ENCODE data around the gene CARD16. TPM values are rescaled to one million over a fixed set of nuclear protein-coding genes. Genes with fewer than 3 reads are reported as not detected.
"Not testable (repeated sequence)": the region's sequence is repeated elsewhere in the genome, so short reads cannot be mapped to it uniquely, and the experiment has no call there.

CARD16 gene
- total RNA-seq, 2 experiments from 2014 or later: 5.9 to 9.2 TPM

DNA sequence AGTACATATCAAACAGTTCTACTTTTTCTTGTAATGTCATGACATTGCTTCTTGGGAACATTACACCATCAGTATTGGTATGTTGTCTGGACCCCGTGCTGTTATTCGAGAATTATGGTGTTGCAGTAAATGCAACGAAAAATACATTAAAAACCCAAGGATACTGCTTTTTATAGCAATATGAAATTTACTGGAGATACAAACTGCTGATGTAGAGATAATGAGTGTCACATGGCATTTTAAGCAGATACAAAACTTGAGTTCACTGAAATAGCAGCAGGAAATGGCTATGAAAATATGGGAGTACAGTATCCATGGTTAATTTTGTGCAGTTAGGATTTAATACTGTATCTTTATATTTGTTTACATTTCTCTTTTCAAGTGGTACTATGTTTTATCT, 7.4 kb upstream of the CARD16 start:
- POLR2A ChIA-PET: no interaction called here
- CTCF ChIA-PET: no interaction called here

DNA sequence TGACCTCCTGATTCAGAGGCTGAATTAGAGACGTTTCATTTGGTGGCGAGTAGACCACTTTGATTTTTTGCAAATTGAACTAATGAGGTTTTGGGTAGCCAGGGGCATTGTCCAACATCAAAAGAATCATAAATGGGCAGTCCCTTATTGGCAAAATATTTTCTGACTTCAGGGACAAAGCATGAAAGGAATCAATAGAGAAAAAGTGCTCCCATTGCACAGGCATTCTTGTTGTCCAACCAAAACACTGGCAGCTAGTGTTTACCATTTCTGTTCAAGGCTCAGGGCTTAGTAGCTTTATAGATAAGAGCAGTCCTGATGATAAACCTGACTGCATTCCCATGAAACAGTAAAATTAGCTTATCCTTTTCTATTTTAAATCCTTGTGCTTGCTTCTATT, 6.4 kb upstream of the CARD16 start:
- POLR2A ChIA-PET: no interaction called here
- CTCF ChIA-PET: no interaction called here

DNA sequence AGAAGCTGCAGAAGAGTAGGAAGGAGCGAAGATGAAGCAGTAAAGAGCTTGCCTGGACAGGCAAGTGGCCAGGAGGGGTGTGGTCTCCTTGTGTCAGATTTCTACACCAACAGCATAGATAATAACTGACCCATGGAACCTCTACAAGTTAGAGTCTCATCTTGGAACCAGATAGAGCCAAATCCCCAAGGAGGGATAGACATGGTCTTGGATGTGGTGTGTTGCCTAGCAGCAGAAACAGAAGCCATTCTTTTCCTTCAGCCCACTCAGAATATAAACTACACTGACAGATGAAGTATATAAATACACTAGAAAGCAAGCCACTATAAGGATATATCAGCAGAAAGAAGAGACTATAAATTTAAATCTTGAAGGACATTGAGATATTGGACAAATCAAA, 4.3 kb upstream of the CARD16 start:
- ChIA-PET POLR2A (no interaction called here), CTCF (interaction anchor here (1.8 kb wide), 1 partner anchor 14 kb away, joined by 3 read pairs; no protein-coding TSS in a partner anchor)

DNA sequence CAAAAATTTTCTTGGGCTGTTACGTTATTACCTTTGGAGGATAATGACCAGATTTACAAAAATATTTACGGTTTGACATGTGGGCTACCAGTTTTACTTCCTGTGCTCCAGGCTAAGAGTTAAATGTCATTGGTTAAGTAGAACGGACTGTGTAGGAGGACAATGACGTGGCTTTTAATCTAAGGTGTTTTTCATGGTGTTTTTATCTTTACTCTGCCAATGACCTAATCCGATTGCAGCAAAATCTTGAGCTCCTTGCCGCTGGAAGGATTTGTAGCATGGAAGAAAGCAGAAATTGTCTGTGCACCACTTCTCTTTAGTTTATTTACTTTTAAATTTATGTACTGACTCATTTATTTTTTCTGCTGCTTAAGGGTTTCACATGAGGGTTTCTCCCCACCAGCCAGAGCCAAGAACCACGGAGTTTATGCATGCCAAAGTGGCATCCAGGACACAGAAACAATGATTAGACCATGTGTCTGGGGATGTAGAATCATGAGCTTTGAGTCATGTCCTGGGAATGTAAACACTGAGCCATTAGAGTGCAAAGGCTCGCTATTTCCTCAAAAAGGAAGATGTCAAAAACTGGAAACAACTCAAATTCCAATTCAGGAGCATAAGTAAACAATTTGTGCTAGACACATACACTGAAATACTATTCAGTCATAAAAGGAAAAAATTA, 1.9 kb upstream of the CARD16 start:
- ChIA-PET POLR2A (no interaction called here), CTCF (no interaction called here)

DNA sequence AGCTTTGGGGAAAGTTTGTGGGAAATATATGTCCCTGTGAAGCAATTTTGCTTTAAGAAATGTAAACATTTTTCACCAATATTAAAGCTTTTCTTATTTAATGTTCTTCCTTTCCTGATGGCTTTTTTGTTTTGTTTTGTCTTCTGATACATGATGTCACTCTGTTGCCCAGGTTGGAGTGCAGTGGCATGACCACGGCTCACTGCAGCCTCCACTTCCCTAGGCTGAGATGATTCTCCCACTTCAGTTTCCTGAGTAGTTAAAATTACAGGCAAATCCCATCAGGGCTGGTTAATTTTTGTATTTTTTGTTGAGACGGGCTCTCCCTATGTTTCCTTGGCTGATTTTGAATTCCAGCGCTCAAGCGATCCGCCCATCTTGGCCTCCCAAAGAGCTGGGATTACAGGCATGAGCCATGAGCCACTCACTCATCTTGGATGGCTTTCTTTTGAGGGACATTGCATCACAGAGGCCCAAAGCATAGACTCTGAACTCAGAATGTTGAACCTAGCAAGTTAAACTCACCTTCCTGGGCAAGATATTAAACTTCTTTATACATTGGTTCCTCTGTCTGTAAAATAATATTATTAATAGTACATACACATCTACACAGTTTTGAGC, 651 bp upstream of the CARD16 start:
- ChIA-PET POLR2A (no interaction called here), CTCF (interaction anchor here (0.5 kb wide), 1 partner anchor 43 kb away, joined by 3 read pairs; no protein-coding TSS in a partner anchor)

DNA sequence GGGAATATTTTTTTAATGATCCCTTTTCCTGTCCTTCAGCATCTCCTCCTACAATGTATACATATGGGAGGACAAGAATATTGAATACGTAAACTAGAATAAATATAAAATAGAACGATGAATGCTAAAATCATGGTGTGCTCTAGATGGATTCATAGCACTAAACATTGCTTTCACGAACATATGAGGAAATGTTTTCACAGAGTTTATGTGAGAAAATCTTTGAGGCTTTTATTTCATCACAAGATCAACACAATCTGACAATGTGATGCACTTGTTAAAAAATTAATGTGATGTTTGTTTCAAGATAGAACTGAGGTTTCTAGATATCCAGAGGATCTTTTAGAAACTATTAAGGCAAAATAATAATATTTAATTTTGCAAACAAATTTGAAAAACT, 3.0 kb downstream of the CARD16 start:
- ChIA-PET CTCF (no interaction called here), POLR2A (no interaction called here)

DNA sequence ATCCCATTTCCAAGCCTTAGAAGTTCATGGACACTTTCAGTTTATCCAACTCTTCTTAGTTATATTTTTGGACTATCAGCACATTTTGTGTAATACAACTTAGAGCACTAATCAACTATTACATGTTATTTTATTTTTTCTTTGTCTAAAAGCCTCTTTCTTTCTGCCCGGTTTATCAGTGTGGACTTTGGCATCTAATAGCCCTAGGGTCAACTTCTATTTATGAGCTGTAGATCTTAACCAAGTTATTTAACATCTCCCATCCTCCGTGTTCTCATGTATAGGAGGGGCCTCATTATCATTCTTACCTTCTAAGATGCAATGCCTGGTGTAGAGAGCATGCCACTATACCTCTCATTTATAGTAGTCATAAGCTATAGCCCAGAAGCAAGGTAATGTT, 4.4 kb downstream of the CARD16 start:
- ChIA-PET CTCF (no interaction called here), POLR2A (no interaction called here)

DNA sequence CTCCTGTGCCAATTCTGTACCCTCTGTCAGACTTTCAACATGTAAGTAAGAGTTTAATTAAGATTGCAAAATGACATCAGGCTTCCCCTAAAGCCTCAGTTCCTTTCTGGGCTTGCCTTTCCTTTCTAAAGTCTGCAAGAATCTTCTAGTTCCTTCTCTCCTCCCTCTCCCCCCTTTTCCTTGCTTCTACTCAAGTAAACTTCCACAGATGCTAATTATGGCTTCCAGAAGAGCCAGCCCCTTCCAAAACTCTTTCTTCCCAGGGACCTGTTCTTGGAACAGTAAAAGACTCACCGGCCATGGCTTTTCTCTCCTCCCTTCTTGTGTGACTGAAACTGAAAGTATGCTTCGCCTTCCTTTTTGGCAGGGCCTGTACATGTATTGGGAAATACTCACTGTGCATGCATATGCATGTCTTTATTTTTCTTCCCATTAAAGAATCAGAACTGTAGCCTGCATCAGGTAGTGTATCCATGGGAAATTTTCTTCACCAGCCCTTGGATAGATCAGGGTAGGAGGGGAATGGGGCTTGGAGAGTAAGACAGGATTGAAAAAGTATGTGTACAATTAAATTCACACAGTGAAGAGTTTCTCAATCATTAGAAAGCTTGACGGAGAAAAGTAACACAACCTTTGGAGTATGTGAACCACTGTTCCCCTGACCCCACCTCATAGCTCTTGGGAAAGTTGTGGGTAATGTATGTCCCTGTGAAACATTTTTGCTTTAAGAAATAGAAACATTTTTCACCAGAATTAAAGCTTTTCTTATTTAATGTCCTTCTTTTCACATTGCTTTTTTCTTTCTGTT, 10.1 kb downstream of the CARD16 start, which contains the start of gene CASP1:
Gene CASP1, minus strand, starts transcription at position 332 of the 808 bp plus-strand sequence. Its CDS starts 31 bp downstream, at position 301.
- CTCF ChIA-PET: interaction anchor here (0.6 to 0.8 kb wide), 2 partner anchors 14 to 86 kb away, joined by 3 read pairs; no protein-coding TSS in a partner anchor
- POLR2A ChIA-PET: interaction anchor here (0.6 kb wide), 1 partner anchor 68 kb away, joined by 3 read pairs; no protein-coding TSS in a partner anchor

DNA sequence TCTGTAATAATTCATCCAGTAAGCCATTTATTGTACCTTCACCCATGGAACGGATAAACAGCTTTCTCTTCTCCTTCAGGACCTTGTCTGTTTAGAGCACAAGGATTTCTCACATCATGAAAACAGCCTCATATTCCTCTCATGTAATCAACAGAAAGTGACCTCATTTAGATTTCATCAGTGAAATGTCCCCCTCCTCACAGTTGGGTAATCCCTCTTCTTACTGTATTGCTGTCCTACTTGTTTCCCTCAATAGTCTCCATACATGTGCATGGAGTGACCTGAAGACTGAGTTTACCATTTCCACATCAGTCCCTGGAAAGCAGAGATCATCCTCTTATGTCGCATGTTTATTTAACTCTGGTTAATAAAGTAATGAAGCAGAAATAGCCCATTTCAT, 10.7 kb downstream of the CARD16 start:
- POLR2A ChIA-PET: not testable (repeated sequence)
- CTCF ChIA-PET: interaction anchor here (1.0 kb wide), 1 partner anchor 30 kb away, joined by 3 read pairs; no protein-coding TSS in a partner anchor

DNA sequence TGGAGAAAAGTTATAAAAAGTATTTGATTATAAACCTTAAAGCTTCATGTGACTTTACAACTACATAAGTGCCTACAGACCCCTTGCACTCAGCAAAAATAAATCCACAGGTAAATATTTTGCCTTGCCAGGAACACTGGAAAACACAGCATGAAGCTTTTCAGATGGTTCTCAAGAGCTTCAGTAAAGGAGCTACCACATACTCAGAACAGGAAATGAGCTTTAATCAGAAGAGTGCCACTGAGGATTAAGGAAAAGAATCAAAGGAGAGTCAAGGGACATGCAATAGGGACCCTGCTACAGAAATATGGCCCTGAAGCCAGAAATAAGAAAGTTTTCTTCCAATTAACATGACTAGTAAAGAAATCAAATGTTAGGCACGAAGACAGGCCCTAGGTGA, 11.4 kb downstream of the CARD16 start:
- POLR2A ChIA-PET: interaction anchor here (0.7 kb wide), 1 partner anchor 166 kb away, joined by 3 read pairs; no protein-coding TSS in a partner anchor
- CTCF ChIA-PET: interaction anchor here (1.0 kb wide), 1 partner anchor 31 kb away, joined by 3 read pairs; no protein-coding TSS in a partner anchor

DNA sequence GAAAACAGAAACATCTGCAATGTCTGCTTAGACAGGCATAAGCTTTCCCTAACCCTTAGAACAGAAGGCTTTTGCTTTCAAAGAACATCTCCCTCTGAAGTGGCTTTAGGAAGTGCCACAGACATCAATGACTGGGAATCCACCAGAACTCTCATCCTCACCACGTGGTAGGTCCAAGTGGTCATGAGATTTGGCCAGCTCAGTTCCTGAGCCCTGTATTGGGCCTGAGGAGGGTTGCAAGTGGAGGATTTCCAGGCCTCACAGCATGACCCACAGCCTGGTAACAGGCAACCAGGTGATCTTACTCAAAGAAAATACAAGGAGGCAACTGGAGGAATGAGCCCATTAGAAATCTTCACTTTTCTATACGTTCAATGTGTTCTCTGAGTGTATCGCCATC, 11.8 kb downstream of the CARD16 start:
- ChIA-PET POLR2A (interaction anchor here (0.7 kb wide), 1 partner anchor 166 kb away, joined by 3 read pairs; no protein-coding TSS in a partner anchor), CTCF (interaction anchor here (1.0 kb wide), 1 partner anchor 31 kb away, joined by 3 read pairs; no protein-coding TSS in a partner anchor)

DNA sequence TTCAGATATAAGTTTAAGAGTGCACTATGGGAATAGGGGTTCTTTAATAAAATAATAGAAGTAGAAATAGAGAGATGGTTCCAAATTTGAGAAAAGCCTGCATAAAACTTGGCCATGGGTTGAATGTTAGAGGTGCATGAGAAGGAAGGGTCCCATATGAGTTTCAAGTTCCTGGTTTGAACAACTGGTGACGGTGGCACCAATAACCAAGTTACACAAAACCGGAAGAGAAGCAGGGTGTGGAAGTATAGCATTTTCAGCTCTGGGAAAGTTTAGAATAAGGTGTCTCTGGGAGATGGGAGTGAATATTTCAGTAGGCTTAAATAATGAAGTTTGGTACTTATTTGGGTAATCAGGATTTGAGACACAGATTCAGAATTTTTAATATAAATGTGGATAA, 12.6 kb downstream of the CARD16 start:
- ChIA-PET POLR2A (no interaction called here), CTCF (no interaction called here)

DNA sequence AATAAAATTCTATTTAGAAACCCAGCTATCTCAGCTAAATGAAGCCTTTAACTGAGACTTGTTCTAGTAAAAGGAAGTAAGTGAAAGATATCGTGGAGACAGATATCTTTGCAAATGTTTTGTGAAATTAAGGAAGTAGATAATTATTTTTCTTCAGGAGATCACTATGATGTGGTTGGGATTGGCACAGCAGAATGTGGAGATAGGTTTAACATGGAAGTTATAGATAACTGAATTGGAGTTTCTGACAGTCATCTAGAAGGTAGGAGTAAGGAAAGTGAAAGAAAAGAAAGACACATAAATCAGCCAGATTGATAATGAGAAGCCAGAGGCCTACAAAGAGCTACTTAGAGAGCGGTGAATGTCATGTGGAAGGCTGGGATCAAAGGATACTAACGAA, 17.5 kb downstream of the CARD16 start:
- CTCF ChIA-PET: no interaction called here
- POLR2A ChIA-PET: no interaction called here

DNA sequence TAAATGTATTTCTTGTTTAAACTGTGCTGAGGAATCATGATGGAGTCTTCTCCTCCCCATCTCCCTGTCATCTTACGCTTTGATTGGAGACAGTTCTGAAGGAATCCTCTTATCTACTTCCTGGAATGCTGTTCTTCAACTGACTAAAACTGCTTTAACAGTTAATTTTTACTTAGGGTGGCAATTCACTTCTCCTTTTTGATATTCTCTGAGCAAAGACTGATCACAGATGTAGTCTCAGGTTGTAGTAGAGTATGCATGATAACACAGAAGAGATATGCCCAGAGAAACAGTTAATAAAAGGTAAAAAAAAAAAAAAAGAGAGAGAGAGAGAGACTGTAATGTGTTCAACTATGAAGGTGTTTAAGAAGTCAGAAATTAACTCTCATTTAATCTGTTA, 20.7 kb downstream of the CARD16 start:
- ChIA-PET POLR2A (no interaction called here), CTCF (no interaction called here)

DNA sequence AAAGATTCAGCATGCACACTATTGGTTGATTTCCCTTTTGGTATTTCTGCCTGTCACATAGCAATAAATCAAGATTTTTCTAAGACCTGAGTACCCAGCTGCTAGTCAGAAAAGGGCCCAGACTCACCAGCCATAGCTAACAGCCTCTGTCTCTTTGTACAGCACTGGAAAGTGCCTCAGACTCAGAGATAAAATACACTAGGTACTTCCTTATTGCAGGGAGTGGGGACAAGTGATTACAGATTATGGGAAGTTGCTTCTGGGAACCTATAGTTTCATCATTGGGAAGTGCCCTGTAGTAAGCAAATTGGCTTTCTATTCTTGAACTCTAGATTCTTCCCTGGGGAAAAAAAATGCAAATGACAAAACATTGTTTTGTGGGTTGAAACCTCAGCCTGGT, 22.1 kb downstream of the CARD16 start, which contains the start of gene CASP5:
Gene CASP5, minus strand, starts transcription at position 166 of the 400 bp plus-strand sequence. Its CDS starts 32 bp downstream, at position 134.
- CTCF ChIA-PET: no interaction called here
- POLR2A ChIA-PET: no interaction called here

DNA sequence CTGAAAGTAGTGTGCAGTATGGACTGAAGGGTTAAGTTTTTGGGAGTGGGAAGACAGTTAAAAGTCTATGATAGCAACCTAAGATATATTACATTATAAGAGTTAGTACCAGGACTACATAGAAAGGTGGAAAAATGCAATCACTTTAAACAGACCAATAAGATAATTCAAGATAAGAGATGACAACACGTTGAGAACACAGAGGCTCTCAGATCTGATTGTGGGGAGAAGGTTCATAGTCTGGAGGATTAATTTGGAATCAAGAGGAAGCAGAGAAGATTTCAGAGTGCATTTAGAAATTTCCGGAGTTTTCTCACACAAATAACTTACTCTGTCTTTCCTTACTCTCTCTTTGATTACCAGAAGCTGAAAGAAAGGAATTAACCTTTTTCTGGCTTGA, 22.6 kb downstream of the CARD16 start:
- POLR2A ChIA-PET: no interaction called here

DNA sequence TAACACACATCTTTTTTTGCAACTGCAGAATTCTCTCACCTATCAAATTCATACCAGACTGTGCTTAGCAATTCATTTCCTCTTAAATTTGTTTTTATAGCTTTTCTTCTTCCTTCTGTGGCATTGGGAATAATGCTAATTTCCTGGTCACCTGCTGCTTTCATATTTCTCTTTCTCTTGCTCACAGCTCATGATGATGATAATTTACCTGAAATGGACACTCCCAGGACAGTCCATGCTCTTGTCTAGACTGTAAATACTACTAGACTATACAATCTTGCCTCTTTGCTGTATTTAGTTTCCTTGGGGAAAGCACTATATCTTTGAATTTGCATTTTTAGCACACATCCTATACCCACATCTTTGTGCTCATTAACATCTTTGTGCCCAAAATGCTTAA, 37.7 kb downstream of the CARD16 start:
- CTCF ChIA-PET: no interaction called here
- POLR2A ChIA-PET: no interaction called here

More for the DNA sequence above, 22.6 kb downstream of the CARD16 start:
- CTCF ChIA-PET: no interaction called here

DNA sequence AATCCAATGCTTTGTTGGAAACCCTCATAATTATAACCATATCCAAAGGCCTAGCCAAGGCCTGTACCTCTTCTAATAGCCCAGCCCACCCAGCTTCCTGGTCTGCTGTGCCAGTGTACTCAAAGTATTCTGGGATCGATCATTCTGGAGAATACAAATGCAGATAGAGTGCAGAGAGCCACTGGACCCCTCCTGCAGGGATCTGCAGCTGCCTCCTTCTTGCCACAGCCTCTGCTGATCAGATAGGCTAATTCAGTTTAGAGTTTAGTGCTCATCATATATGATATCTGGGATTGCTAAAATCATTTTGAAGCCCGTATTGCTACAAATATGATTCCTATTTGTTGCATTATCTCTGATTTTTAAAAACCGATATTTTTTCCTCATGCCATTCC, 39.7 kb downstream of the CARD16 start:
- POLR2A ChIA-PET: no interaction called here
- CTCF ChIA-PET: no interaction called here

DNA sequence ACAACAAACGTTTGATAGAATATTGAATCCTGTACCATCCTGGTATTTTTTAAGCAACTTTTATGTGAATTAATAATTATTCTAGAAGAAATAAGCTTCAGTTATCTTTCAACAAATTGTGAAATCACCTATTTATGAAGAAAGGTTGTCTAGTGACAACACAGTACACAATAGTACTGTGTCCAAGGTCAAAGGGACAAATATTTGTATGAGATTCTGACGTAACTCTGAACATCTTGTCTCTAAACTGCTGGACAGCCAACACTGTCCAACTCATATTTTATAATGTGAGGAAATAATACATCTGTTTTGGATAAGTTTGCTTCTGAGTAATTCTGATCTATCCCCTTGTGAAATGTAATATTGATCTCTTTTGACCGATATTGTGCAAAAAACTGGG, 41.1 kb downstream of the CARD16 start:
- CTCF ChIA-PET: no interaction called here
- POLR2A ChIA-PET: no interaction called here

DNA sequence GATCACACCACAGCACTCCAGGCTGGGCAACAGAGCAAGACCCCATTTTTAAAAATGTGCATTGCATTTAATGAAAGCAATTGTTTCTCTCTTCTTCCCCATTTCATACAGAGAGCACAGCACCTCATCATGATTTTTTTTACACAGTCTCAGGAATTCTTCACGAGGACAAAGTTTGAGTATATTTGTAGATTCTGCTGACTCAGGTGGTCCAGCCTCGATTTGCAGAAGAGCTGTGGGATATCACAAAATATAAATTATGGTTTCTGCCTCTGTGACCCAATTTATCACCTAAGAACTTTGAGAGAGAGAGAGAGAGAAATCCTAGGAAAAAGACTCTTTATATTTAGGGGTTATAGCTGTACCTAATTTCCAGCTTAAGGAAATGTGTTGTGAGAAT, 42.0 kb downstream of the CARD16 start:
- POLR2A ChIA-PET: no interaction called here
- CTCF ChIA-PET: no interaction called here

All from activated CD8-positive, alpha-beta memory T cell treated with anti-CD3 and anti-CD28 coated beads for 36 hours (primary cell).